ENCODE results near the gene P2RY2. TPM values are rescaled to one million over a fixed set of nuclear protein-coding genes. Genes with fewer than 3 reads are reported as not detected.
A peak's percentile ranks its signal among the peaks of the same experiment; 100 is the strongest.

The P2RY2 gene
- total RNA-seq, 1 donor from 2014 or later, result 0.45 TPM

- H3K27me3 ChIP-seq, result no peaks in the 10 kb centered on the region
- no peaks in the 10 kb centered on the region for H3K9me3 ChIP-seq (ENCODE audit: low read depth)
- no peaks in the 10 kb centered on the region for H3K79me2 ChIP-seq (ENCODE audit: low read depth)
- Mint-ChIP-seq H3K4me3 (no peak overlapping the region), H3K27ac (no peak overlapping the region), H3K36me3 (no peaks in the 10 kb centered on the region), H3K4me1 (peaks cover 30% of the 10 kb centered on the region), H3K27me3 (ENCODE audit: insufficient read depth, low read depth) (peaks cover 5% of the 10 kb centered on the region), H3K9me3 (no peaks in the 10 kb centered on the region)
- TF ChIP-seq EZH2phosphoT487 (IDR thresholded peaks at IDR 0.05), result no peak
- no peak overlapping the region for H3K4me2 ChIP-seq
- H3K4me3 ChIP-seq, result no peak overlapping the region
- no peak overlapping the region for H3K27ac ChIP-seq
- H3K9ac ChIP-seq, result no peak overlapping the region
- peaks cover 7% of the 10 kb centered on the region for H3F3A ChIP-seq (ENCODE audit: low read depth)
- H3K36me3 ChIP-seq, result no peaks in the 10 kb centered on the region
- no peaks in the 10 kb centered on the region for H4K20me1 ChIP-seq (ENCODE audit: low read depth)
- peak overlapping the region; percentile 62 for H2AFZ ChIP-seq (replicated peaks)
- H3K4me1 ChIP-seq, result peaks cover 7% of the 10 kb centered on the region
- no peak for DNase-seq (ENCODE audit: low spot score)
Measured at GRCh38 chr11:73245461-73245860, 27.4 kb downstream of the P2RY2 start.

- H3K4me2 ChIP-seq, result no peak overlapping the region
- H3K9me3 ChIP-seq (ENCODE audit: low read depth), result no peaks in the 10 kb centered on the region
- Mint-ChIP-seq H3K27ac (no peak overlapping the region), H3K4me1 (peaks cover 30% of the 10 kb centered on the region), H3K4me3 (no peak overlapping the region), H3K9me3 (no peaks in the 10 kb centered on the region), H3K36me3 (no peaks in the 10 kb centered on the region), H3K27me3 (ENCODE audit: insufficient read depth, low read depth) (peaks cover 5% of the 10 kb centered on the region)
- peaks cover 10% of the 10 kb centered on the region for H3F3A ChIP-seq (ENCODE audit: low read depth)
- no peaks in the 10 kb centered on the region for H4K20me1 ChIP-seq (ENCODE audit: low read depth)
- H3K36me3 ChIP-seq, result no peaks in the 10 kb centered on the region
- H3K4me1 ChIP-seq, result peaks cover 7% of the 10 kb centered on the region
- no peak overlapping the region for H3K4me3 ChIP-seq
- H3K27ac ChIP-seq, result no peak overlapping the region
- no peaks in the 10 kb centered on the region for H3K79me2 ChIP-seq (ENCODE audit: low read depth)
- TF ChIP-seq EZH2phosphoT487 (IDR thresholded peaks at IDR 0.05), result no peak
- TF ChIP-seq EZH2 (IDR thresholded peaks at IDR 0.05), result no peak
- no peak for TF ChIP-seq CTCF (IDR thresholded peaks at IDR 0.05)
- DNase-seq (ENCODE audit: low spot score), result no peak
- no peaks in the 10 kb centered on the region for H3K27me3 ChIP-seq
- H2AFZ ChIP-seq (replicated peaks), result no peak overlapping the region
- no peak overlapping the region for H3K9ac ChIP-seq
Measured at GRCh38 chr11:73246303-73246702, 28.2 kb downstream of the P2RY2 start.

- Histone ChIP-seq H3K4me1 (peaks cover 7% of the 10 kb centered on the region), H3K4me2 (no peak overlapping the region), H3K4me3 (no peak overlapping the region), H3K9ac (no peak overlapping the region), H2AFZ (replicated peaks) (no peak overlapping the region), H3K27ac (no peak overlapping the region), H3K27me3 (no peaks in the 10 kb centered on the region), H3K79me2 (ENCODE audit: low read depth) (no peaks in the 10 kb centered on the region), H3K9me3 (ENCODE audit: low read depth) (no peaks in the 10 kb centered on the region), H3F3A (ENCODE audit: low read depth) (peaks cover 23% of the 10 kb centered on the region), H3K36me3 (no peaks in the 10 kb centered on the region), H4K20me1 (ENCODE audit: low read depth) (no peaks in the 10 kb centered on the region)
- DNase-seq (ENCODE audit: low spot score), result no peak
- Mint-ChIP-seq H3K27ac (no peak overlapping the region), H3K36me3 (no peaks in the 10 kb centered on the region), H3K4me1 (peaks cover 19% of the 10 kb centered on the region), H3K27me3 (ENCODE audit: insufficient read depth, low read depth) (peaks cover 11% of the 10 kb centered on the region), H3K9me3 (no peaks in the 10 kb centered on the region), H3K4me3 (no peak overlapping the region)
- no peak for TF ChIP-seq EZH2 (IDR thresholded peaks at IDR 0.05)
- TF ChIP-seq CTCF (IDR thresholded peaks at IDR 0.05), result no peak
- no peak for TF ChIP-seq EZH2phosphoT487 (IDR thresholded peaks at IDR 0.05)
Measured at GRCh38 chr11:73248526-73249185, 30.6 kb downstream of the P2RY2 start.

- H3K79me2 ChIP-seq (ENCODE audit: low read depth), result no peaks in the 10 kb centered on the region
- Mint-ChIP-seq H3K27ac (no peak overlapping the region), H3K9me3 (no peaks in the 10 kb centered on the region), H3K36me3 (no peaks in the 10 kb centered on the region), H3K4me1 (peaks cover 19% of the 10 kb centered on the region), H3K4me3 (no peak overlapping the region), H3K27me3 (ENCODE audit: insufficient read depth, low read depth) (peaks cover 7% of the 10 kb centered on the region)
- no peak overlapping the region for H2AFZ ChIP-seq (replicated peaks)
- no peaks in the 10 kb centered on the region for H4K20me1 ChIP-seq (ENCODE audit: low read depth)
- peaks cover 7% of the 10 kb centered on the region for H3K4me1 ChIP-seq
- no peak overlapping the region for H3K4me2 ChIP-seq
- no peak for TF ChIP-seq CTCF (IDR thresholded peaks at IDR 0.05)
- TF ChIP-seq EZH2phosphoT487 (IDR thresholded peaks at IDR 0.05), result no peak
- no peak for TF ChIP-seq EZH2 (IDR thresholded peaks at IDR 0.05)
- H3K9me3 ChIP-seq (ENCODE audit: low read depth), result no peaks in the 10 kb centered on the region
- no peak overlapping the region for H3K9ac ChIP-seq
- no peak overlapping the region for H3K27ac ChIP-seq
- no peak overlapping the region for H3K4me3 ChIP-seq
- no peaks in the 10 kb centered on the region for H3K27me3 ChIP-seq
- peaks cover 23% of the 10 kb centered on the region for H3F3A ChIP-seq (ENCODE audit: low read depth)
- no peaks in the 10 kb centered on the region for H3K36me3 ChIP-seq
- DNase-seq (ENCODE audit: low spot score), result no peak
Measured at GRCh38 chr11:73249304-73249703, 31.2 kb downstream of the P2RY2 start.

Measured in neural progenitor cell (in vitro differentiated cells).